Hepatocyte (in vitro differentiated cells): ENCODE results near the gene CRABP2. TPM values are rescaled to one million over a fixed set of nuclear protein-coding genes. Genes with fewer than 3 reads are reported as not detected.
A peak's percentile ranks its signal among the peaks of the same experiment; 100 is the strongest.

Source experiments
- DNase-seq: peaks from one replicate; pipeline ENCODE4 v3.0.0-alpha.2; 2016; ENCODE audit warnings: low spot score
- H2AFZ ChIP-seq: fragments of 200-600 bp; sonication (generic); 2 replicates; pipeline ENCODE4 v1.6.0; 2016; ENCODE audit warnings: antibody characterized with exemption, mild to moderate bottlenecking
- H3K27ac ChIP-seq: fragments of 200-600 bp; sonication (generic); 2 replicates; pipeline ENCODE4 v1.5.1; 2016; ENCODE audit warnings: mild to moderate bottlenecking
- H3K27me3 ChIP-seq: fragments of 200-600 bp; sonication (generic); 2 replicates; pipeline ENCODE4 v1.6.1; 2016
- H3K36me3 ChIP-seq: fragments of 200-600 bp; sonication (generic); replicated peaks from 2 replicates; pipeline ENCODE4 v1.5.1; 2016; ENCODE audit warnings: low read depth; ENCODE audit not compliant: insufficient read depth
- H3K4me1 ChIP-seq: fragments of 200-600 bp; sonication (generic); 2 replicates; pipeline ENCODE4 v1.5.1; 2016; ENCODE audit warnings: mild to moderate bottlenecking, moderate library complexity; ENCODE audit not compliant: insufficient read depth
- H3K4me2 ChIP-seq: fragments of 200-600 bp; sonication (generic); 2 replicates; pipeline ENCODE4 v1.6.0; 2016
- H3K4me3 ChIP-seq: fragments of 200-600 bp; sonication (generic); 2 replicates; pipeline ENCODE4 v1.5.1; 2016; ENCODE audit warnings: mild to moderate bottlenecking
- H3K79me2 ChIP-seq: fragments of 200-600 bp; sonication (generic); 2 replicates; pipeline ENCODE4 v1.6.0; 2017; ENCODE audit warnings: mild to moderate bottlenecking
- H3K9me2 ChIP-seq: fragments of 200-600 bp; sonication (generic); replicated peaks from 2 replicates; pipeline ENCODE4 v1.6.0; 2017; ENCODE audit warnings: mild to moderate bottlenecking; ENCODE audit not compliant: insufficient read depth
- H3K9me3 ChIP-seq: fragments of 200-600 bp; sonication (generic); 2 replicates; pipeline ENCODE4 v1.5.1; 2016; ENCODE audit warnings: low read depth, mild to moderate bottlenecking
- H4K20me1 ChIP-seq: fragments of 200-600 bp; sonication (generic); 2 replicates; pipeline ENCODE4 v1.6.0; 2016; ENCODE audit warnings: mild to moderate bottlenecking; ENCODE audit not compliant: insufficient read depth, poor library complexity, severe bottlenecking
- CTCF ChIP-seq: fragments of 200-600 bp; sonication (generic); IDR thresholded peaks from 2 replicates; pipeline ENCODE4 v1.5.1; 2016; ENCODE audit warnings: antibody characterized with exemption, mild to moderate bottlenecking; ENCODE audit not compliant: poor library complexity
- EZH2 ChIP-seq: fragments of 200-600 bp; sonication (generic); IDR thresholded peaks from 2 replicates; pipeline ENCODE4 v1.6.1; 2016; ENCODE audit warnings: antibody characterized with exemption, mild to moderate bottlenecking, borderline replicate concordance
- EZH2phosphoT487 ChIP-seq: fragments of 200-600 bp; sonication (generic); IDR thresholded peaks from one replicate; pipeline ENCODE4 v1.6.1; 2018; ENCODE audit warnings: antibody characterized with exemption, mild to moderate bottlenecking, low read depth, moderate library complexity; ENCODE audit not compliant: unreplicated experiment, severe bottlenecking
- WGBS: methylation state at CpG from one replicate; pipeline ENCODE4 v1.1.6; 2016; ENCODE audit warnings: low lambda C conversion rate; ENCODE audit errors: missing lambda C conversion rate; 5-methylcytosine and 5-hydroxymethylcytosine counted together
- polyA plus RNA-seq: library from polyadenylated mRNA; unstranded; fragments of >200 nt; fragmentation: Nextera tagmentation; extraction: Ambion mirVana; gene quantifications from 2 replicates; pipeline ENCODE4 v1.2.1, GENCODE V29; 2016
- total RNA-seq: library from RNA; depleted of rRNA; stranded (reverse); fragments of >200 nt; gene quantifications from 2 replicates; pipeline ENCODE4 v1.2.3, GENCODE V29; 2014

CRABP2 gene
- total and polyA plus RNA-seq, 2 experiments from 2014 or later, result 93.5 to 171 TPM

GRCh38 chr1:156656806-156657740 is 48.3 kb downstream of the CRABP2 start:
- DNase-seq, result peak; percentile 85
- peak; percentile 84 for TF ChIP-seq EZH2
- no peak for TF ChIP-seq EZH2phosphoT487
- peak; percentile 99 for TF ChIP-seq CTCF
- Histone ChIP-seq H3K36me3 (no peaks in the 10 kb centered on the region), H3K4me2 (peak overlapping the region; percentile 91), H3K4me3 (peak overlapping the region; percentile 27), H3K79me2 (no peaks in the 10 kb centered on the region), H2AFZ (peak overlapping the region; percentile 71), H3K9me3 (no peaks in the 10 kb centered on the region), H3K9me2 (no peaks in the 10 kb centered on the region), H3K4me1 (peaks cover 40% of the 10 kb centered on the region), H4K20me1 (no peaks in the 10 kb centered on the region), H3K27me3 (peaks cover 39% of the 10 kb centered on the region), H3K27ac (no peak overlapping the region)
- WGBS, result 6% methylated on average over 53 of the region's 54 CpGs

GRCh38 chr1:156655904-156656516 is 49.4 kb downstream of the CRABP2 start:
- Histone ChIP-seq H3K36me3 (no peaks in the 10 kb centered on the region), H3K27ac (no peak overlapping the region), H3K4me2 (no peak overlapping the region), H3K79me2 (no peaks in the 10 kb centered on the region), H3K4me1 (peaks cover 29% of the 10 kb centered on the region), H4K20me1 (no peaks in the 10 kb centered on the region), H3K4me3 (no peak overlapping the region), H3K9me3 (no peaks in the 10 kb centered on the region), H3K9me2 (no peaks in the 10 kb centered on the region), H2AFZ (no peak overlapping the region), H3K27me3 (peaks cover 43% of the 10 kb centered on the region)
- WGBS, result 64% methylated on average over 9 of the region's 9 CpGs
- no peak for TF ChIP-seq EZH2
- TF ChIP-seq EZH2phosphoT487, result no peak
- no peak for TF ChIP-seq CTCF
- no peak for DNase-seq

- H3K4me2 ChIP-seq, result no peak overlapping the region
- H2AFZ ChIP-seq, result no peak overlapping the region
- no peak for DNase-seq
- H3K9me3 ChIP-seq, result no peaks in the 10 kb centered on the region
- H3K9me2 ChIP-seq, result no peaks in the 10 kb centered on the region
- 51% methylated on average over 2 of the region's 2 CpGs for WGBS
- peaks cover 43% of the 10 kb centered on the region for H3K27me3 ChIP-seq
- no peak overlapping the region for H3K4me3 ChIP-seq
- TF ChIP-seq EZH2 (no peak), CTCF (no peak), EZH2phosphoT487 (no peak)
- no peak overlapping the region for H3K27ac ChIP-seq
- no peaks in the 10 kb centered on the region for H3K79me2 ChIP-seq
- H4K20me1 ChIP-seq, result no peaks in the 10 kb centered on the region
- H3K4me1 ChIP-seq, result peaks cover 22% of the 10 kb centered on the region
- H3K36me3 ChIP-seq, result no peaks in the 10 kb centered on the region
These were observed 50.1 kb downstream of the CRABP2 start for GRCh38 chr1:156655151-156655903.
